HG03565 (cell line): ENCODE measurements around the gene CFAP20DC.
"Not testable (repeated sequence)": the region's sequence is repeated elsewhere in the genome, so short reads cannot be mapped to it uniquely, and the experiment has no call there.

Source experiments
- ATAC-seq: cut with Tn5 transposase; IDR thresholded peaks from one replicate; pipeline ENCODE4 v1.9.1; 2021; ENCODE audit warnings: mild to moderate bottlenecking, moderate library complexity; ENCODE audit not compliant: unreplicated experiment

The CFAP20DC gene

GRCh38 chr3:58967866-58968265 lies 82.0 kb downstream of the CFAP20DC start:
- not testable (repeated sequence) for ATAC-seq

- ATAC-seq: no peak
Observed at GRCh38 chr3:58965865-58966264, 84.0 kb downstream of the CFAP20DC start.

- no peak for ATAC-seq
Observed at GRCh38 chr3:58963928-58964503, 85.8 kb downstream of the CFAP20DC start.

- no peak for ATAC-seq
Observed at GRCh38 chr3:58962816-58963215, 87.0 kb downstream of the CFAP20DC start.

- ATAC-seq: no peak
Observed at GRCh38 chr3:58962040-58962651, 87.7 kb downstream of the CFAP20DC start.

- ATAC-seq: no peak
Observed at GRCh38 chr3:58955308-58955707, 94.5 kb downstream of the CFAP20DC start.

GRCh38 chr3:58953288-58953687 lies 96.5 kb downstream of the CFAP20DC start:
- ATAC-seq: no peak

GRCh38 chr3:58952128-58952917 lies 97.5 kb downstream of the CFAP20DC start:
- no peak for ATAC-seq

GRCh38 chr3:58948018-58948417 lies 101.8 kb downstream of the CFAP20DC start:
- ATAC-seq: no peak

GRCh38 chr3:58946875-58947274 lies 103.0 kb downstream of the CFAP20DC start:
- no peak for ATAC-seq

- ATAC-seq: no peak
Observed at GRCh38 chr3:58938057-58938456, 111.8 kb downstream of the CFAP20DC start.

GRCh38 chr3:58924578-58924977 lies 125.2 kb downstream of the CFAP20DC start:
- ATAC-seq: no peak

- no peak for ATAC-seq
Observed at GRCh38 chr3:58900386-58900785, 149.4 kb downstream of the CFAP20DC start.

GRCh38 chr3:58899953-58900298 lies 149.9 kb downstream of the CFAP20DC start:
- no peak for ATAC-seq

GRCh38 chr3:58899159-58899952 lies 150.5 kb downstream of the CFAP20DC start:
- peak; percentile 74 for ATAC-seq

- no peak for ATAC-seq
Observed at GRCh38 chr3:58898513-58898912, 151.3 kb downstream of the CFAP20DC start.

- no peak for ATAC-seq
Observed at GRCh38 chr3:58897646-58898045, 152.2 kb downstream of the CFAP20DC start.

GRCh38 chr3:58895678-58896077 lies 154.1 kb downstream of the CFAP20DC start:
- ATAC-seq: not testable (repeated sequence)

- not testable (repeated sequence) for ATAC-seq
Observed at GRCh38 chr3:58892526-58892925, 157.3 kb downstream of the CFAP20DC start.

GRCh38 chr3:58888087-58888486 lies 161.7 kb downstream of the CFAP20DC start:
- ATAC-seq: no peak

GRCh38 chr3:58884453-58884852 lies 165.4 kb downstream of the CFAP20DC start:
- ATAC-seq: no peak
